GM18868 (cell line): ENCODE data around the gene RPS6KC1.
"Not testable (repeated sequence)": the region's sequence is repeated elsewhere in the genome, so short reads cannot be mapped to it uniquely, and the experiment has no call there.

Experiments
- ATAC-seq: cut with Tn5 transposase; IDR thresholded peaks from one replicate; pipeline ENCODE4 v1.9.1; 2021; ENCODE audit warnings: mild to moderate bottlenecking, moderate library complexity; ENCODE audit not compliant: unreplicated experiment

The RPS6KC1 gene

GRCh38 chr1:213051127-213051880 is at the start of gene RPS6KC1:
RPS6KC1 (plus strand) TSS chr1:213051241; CDS start chr1:213051405, 164 bp downstream.
- ATAC-seq, result peak; percentile 98

- ATAC-seq, result no peak
These were observed 47.8 kb upstream of the RPS6KC1 start for GRCh38 chr1:213003256-213003655.

GRCh38 chr1:213008564-213008963 is 42.5 kb upstream of the RPS6KC1 start:
- ATAC-seq, result peak; percentile 91

GRCh38 chr1:213014642-213015041 is 36.4 kb upstream of the RPS6KC1 start:
- ATAC-seq, result no peak

GRCh38 chr1:213015099-213016050 is 35.7 kb upstream of the RPS6KC1 start, which contains the start of gene ANGEL2:
ANGEL2 (minus strand) TSS chr1:213015867; CDS start chr1:213015671, 196 bp downstream.
- peak; percentile 94 for ATAC-seq

GRCh38 chr1:213017447-213018273 is 33.4 kb upstream of the RPS6KC1 start:
- ATAC-seq, result no peak

- ATAC-seq, result no peak
These were observed 31.6 kb upstream of the RPS6KC1 start for GRCh38 chr1:213019450-213019849.

GRCh38 chr1:213020016-213020415 is 31.0 kb upstream of the RPS6KC1 start:
- no peak for ATAC-seq

GRCh38 chr1:213027024-213027423 is 24.0 kb upstream of the RPS6KC1 start:
- not testable (repeated sequence) for ATAC-seq

GRCh38 chr1:213032651-213033050 is 18.4 kb upstream of the RPS6KC1 start:
- ATAC-seq, result no peak

GRCh38 chr1:213034713-213035112 is 16.3 kb upstream of the RPS6KC1 start:
- ATAC-seq, result no peak

GRCh38 chr1:213035573-213035972 is 15.5 kb upstream of the RPS6KC1 start:
- ATAC-seq, result no peak

- ATAC-seq, result no peak
These were observed 9.6 kb upstream of the RPS6KC1 start for GRCh38 chr1:213041443-213041842.

- not testable (repeated sequence) for ATAC-seq
These were observed 5.5 kb upstream of the RPS6KC1 start for GRCh38 chr1:213045321-213046226.

GRCh38 chr1:213049232-213049631 is 1.8 kb upstream of the RPS6KC1 start:
- ATAC-seq, result no peak

- ATAC-seq, result peak; percentile 28
These were observed 305 bp upstream of the RPS6KC1 start for GRCh38 chr1:213050745-213051126.

- ATAC-seq, result no peak
These were observed 801 bp downstream of the RPS6KC1 start for GRCh38 chr1:213051881-213052202.

- ATAC-seq, result no peak
These were observed 2.4 kb downstream of the RPS6KC1 start for GRCh38 chr1:213053455-213053854.

GRCh38 chr1:213054142-213054541 is 3.1 kb downstream of the RPS6KC1 start:
- no peak for ATAC-seq
